C4-2B (cell line): ENCODE measurements around the gene ARHGAP31.
"Not testable (repeated sequence)": the region's sequence is repeated elsewhere in the genome, so short reads cannot be mapped to it uniquely, and the experiment has no call there.

ENCODE experiments used
- ZFX ChIP-seq: fragments of 450-650 bp; IDR thresholded peaks from 2 replicates; pipeline ENCODE4 v1.6.1; 2017
- TF ChIP-seq, protein P1 (sequence below): fragments of 450-650 bp; conservative IDR thresholded peaks from 2 replicates; pipeline ENCODE4 v1.5.1; 2017; ENCODE audit warnings: mild to moderate bottlenecking

- TF ChIP-seq, protein P1, sequence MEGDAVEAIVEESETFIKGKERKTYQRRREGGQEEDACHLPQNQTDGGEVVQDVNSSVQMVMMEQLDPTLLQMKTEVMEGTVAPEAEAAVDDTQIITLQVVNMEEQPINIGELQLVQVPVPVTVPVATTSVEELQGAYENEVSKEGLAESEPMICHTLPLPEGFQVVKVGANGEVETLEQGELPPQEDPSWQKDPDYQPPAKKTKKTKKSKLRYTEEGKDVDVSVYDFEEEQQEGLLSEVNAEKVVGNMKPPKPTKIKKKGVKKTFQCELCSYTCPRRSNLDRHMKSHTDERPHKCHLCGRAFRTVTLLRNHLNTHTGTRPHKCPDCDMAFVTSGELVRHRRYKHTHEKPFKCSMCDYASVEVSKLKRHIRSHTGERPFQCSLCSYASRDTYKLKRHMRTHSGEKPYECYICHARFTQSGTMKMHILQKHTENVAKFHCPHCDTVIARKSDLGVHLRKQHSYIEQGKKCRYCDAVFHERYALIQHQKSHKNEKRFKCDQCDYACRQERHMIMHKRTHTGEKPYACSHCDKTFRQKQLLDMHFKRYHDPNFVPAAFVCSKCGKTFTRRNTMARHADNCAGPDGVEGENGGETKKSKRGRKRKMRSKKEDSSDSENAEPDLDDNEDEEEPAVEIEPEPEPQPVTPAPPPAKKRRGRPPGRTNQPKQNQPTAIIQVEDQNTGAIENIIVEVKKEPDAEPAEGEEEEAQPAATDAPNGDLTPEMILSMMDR: not testable (repeated sequence)
- TF ChIP-seq ZFX: not testable (repeated sequence)
Measured at GRCh38 chr3:119320785-119321184, 26.6 kb downstream of the ARHGAP31 start.
